Measurements from ENCODE around the gene NMD3. TPM values are rescaled to one million over a fixed set of nuclear protein-coding genes. Genes with fewer than 3 reads are reported as not detected.

The NMD3 gene
- total RNA-seq, 3 donors from 2014 or later, result 31.3 to 47.9 (median 36.5) TPM

GRCh38 chr3:161212171-161212771 lies 8.8 kb upstream of the NMD3 start:
- H3K4me1 ChIP-seq (ENCODE audit: low read depth), result no peaks in the 10 kb centered on the region
- TF ChIP-seq CTCF (IDR thresholded peaks at IDR 0.05), result no peak
- H3K9me3 ChIP-seq, result no peaks in the 10 kb centered on the region
- no peaks in the 10 kb centered on the region for H3K36me3 ChIP-seq (ENCODE audit: low read depth)
- no peak for ATAC-seq
- H3K4me3 ChIP-seq, result no peak overlapping the region
- intact Hi-C loops (cut with DNase I, micrococcal nuclease), result no loop called here
- no peak for DNase-seq

- no peak for TF ChIP-seq CTCF (IDR thresholded peaks at IDR 0.05)
- no peaks in the 10 kb centered on the region for H3K9me3 ChIP-seq
- no peak for DNase-seq
- intact Hi-C loops (cut with DNase I, micrococcal nuclease), result no loop called here
- no peaks in the 10 kb centered on the region for H3K4me1 ChIP-seq (ENCODE audit: low read depth)
- H3K4me3 ChIP-seq, result no peak overlapping the region
- no peaks in the 10 kb centered on the region for H3K36me3 ChIP-seq (ENCODE audit: low read depth)
- ATAC-seq, result no peak
Observed at GRCh38 chr3:161212906-161213305, 8.2 kb upstream of the NMD3 start.

GRCh38 chr3:161213644-161214043 lies 7.5 kb upstream of the NMD3 start:
- Histone ChIP-seq H3K9me3 (no peaks in the 10 kb centered on the region), H3K4me1 (ENCODE audit: low read depth) (no peaks in the 10 kb centered on the region), H3K36me3 (ENCODE audit: low read depth) (no peaks in the 10 kb centered on the region), H3K4me3 (no peak overlapping the region)
- no peak for TF ChIP-seq CTCF (IDR thresholded peaks at IDR 0.05)
- DNase-seq, result no peak
- no peak for ATAC-seq
- intact Hi-C loops (cut with DNase I, micrococcal nuclease), result no loop called here

- DNase-seq (peak in 1 of 3 donors; percentile 16), ATAC-seq (no peak)
- H3K9me3 ChIP-seq, result no peaks in the 10 kb centered on the region
- no peak for TF ChIP-seq CTCF (IDR thresholded peaks at IDR 0.05)
- intact Hi-C loops (cut with DNase I, micrococcal nuclease), result no loop called here
- no peaks in the 10 kb centered on the region for H3K4me1 ChIP-seq (ENCODE audit: low read depth)
- H3K4me3 ChIP-seq, result no peak overlapping the region
- no peaks in the 10 kb centered on the region for H3K36me3 ChIP-seq (ENCODE audit: low read depth)
Observed at GRCh38 chr3:161215185-161215584, 5.9 kb upstream of the NMD3 start.

- intact Hi-C loops (cut with DNase I, micrococcal nuclease), result no loop called here
- H3K36me3 ChIP-seq (ENCODE audit: low read depth), result no peaks in the 10 kb centered on the region
- DNase-seq (no peak), ATAC-seq (no peak)
- H3K4me1 ChIP-seq (ENCODE audit: low read depth), result peaks cover 4% of the 10 kb centered on the region
- H3K9me3 ChIP-seq, result no peaks in the 10 kb centered on the region
- no peak overlapping the region for H3K4me3 ChIP-seq
- no peak for TF ChIP-seq CTCF (IDR thresholded peaks at IDR 0.05)
Observed at GRCh38 chr3:161217496-161217895, 3.6 kb upstream of the NMD3 start.

GRCh38 chr3:161219495-161219894 lies 1.6 kb upstream of the NMD3 start:
- no peak overlapping the region for H3K4me3 ChIP-seq
- intact Hi-C loops (cut with DNase I, micrococcal nuclease), result no loop called here
- no peaks in the 10 kb centered on the region for H3K36me3 ChIP-seq (ENCODE audit: low read depth)
- DNase-seq (no peak), ATAC-seq (no peak)
- no peaks in the 10 kb centered on the region for H3K9me3 ChIP-seq
- H3K4me1 ChIP-seq (ENCODE audit: low read depth), result peaks cover 19% of the 10 kb centered on the region
- TF ChIP-seq CTCF (IDR thresholded peaks at IDR 0.05), result no peak
